Effector memory CD4-positive, alpha-beta T cell (primary cell): ENCODE results near the gene METTL9.
"Not testable (repeated sequence)": the region's sequence is repeated elsewhere in the genome, so short reads cannot be mapped to it uniquely, and the experiment has no call there.

Experiments used
- DNase-seq, 3 donors: peaks; one replicate each; pipeline ENCODE4 v3.0.0-alpha.2; 2020
- H3K27ac ChIP-seq: 2 replicates; pipeline ENCODE4 v1.7.0; 2013; ENCODE audit warnings: mild to moderate bottlenecking, low read length, moderate library complexity; ENCODE audit not compliant: insufficient read depth, poor library complexity, severe bottlenecking
- H3K27me3 ChIP-seq: replicated peaks from 2 replicates; pipeline ENCODE4 v1.7.0; 2013; ENCODE audit warnings: mild to moderate bottlenecking, low read length; ENCODE audit not compliant: insufficient read depth, control insufficient read depth, poor library complexity, severe bottlenecking
- H3K36me3 ChIP-seq: 2 replicates; pipeline ENCODE4 v1.7.0; 2013; ENCODE audit warnings: mild to moderate bottlenecking, low read length, moderate library complexity; ENCODE audit not compliant: control insufficient read depth, insufficient read depth
- H3K4me1 ChIP-seq: 2 replicates; pipeline ENCODE4 v1.7.0; 2013; ENCODE audit warnings: low read length, mild to moderate bottlenecking; ENCODE audit not compliant: control insufficient read depth, insufficient read depth, poor library complexity, severe bottlenecking
- H3K4me3 ChIP-seq: 2 replicates; pipeline ENCODE4 v1.7.0; 2013; ENCODE audit warnings: low read length, low read depth, mild to moderate bottlenecking; ENCODE audit not compliant: insufficient read depth, poor library complexity, severe bottlenecking
- H3K9me3 ChIP-seq: 2 replicates; pipeline ENCODE4 v1.7.0; 2013; ENCODE audit warnings: mild to moderate bottlenecking, low read length, moderate library complexity; ENCODE audit not compliant: control insufficient read depth

Gene METTL9

DNA sequence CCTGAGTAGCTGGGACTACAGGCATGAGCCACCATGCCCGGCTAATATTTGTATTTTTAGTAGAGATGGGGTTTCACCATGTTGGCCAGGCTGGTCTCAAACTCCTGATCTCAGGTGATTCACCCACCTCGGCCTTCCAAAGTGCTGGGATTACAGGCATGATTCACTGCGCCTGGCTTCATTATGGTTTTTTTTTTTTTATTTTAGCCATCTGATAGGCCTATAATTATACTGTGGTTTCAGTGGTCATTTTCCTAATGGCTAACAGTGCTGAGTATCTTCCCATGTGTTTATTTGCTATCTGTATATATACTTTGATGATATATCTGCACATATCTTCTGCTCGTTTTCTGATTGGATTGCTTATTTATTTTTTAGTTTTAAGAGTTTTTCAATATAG is 75.1 kb downstream of the METTL9 start:
- H3K9me3 ChIP-seq, H3K27me3 ChIP-seq, H3K27ac ChIP-seq, H3K4me1 ChIP-seq, H3K4me3 ChIP-seq, H3K36me3 ChIP-seq, DNase-seq: not testable (repeated sequence)

DNA sequence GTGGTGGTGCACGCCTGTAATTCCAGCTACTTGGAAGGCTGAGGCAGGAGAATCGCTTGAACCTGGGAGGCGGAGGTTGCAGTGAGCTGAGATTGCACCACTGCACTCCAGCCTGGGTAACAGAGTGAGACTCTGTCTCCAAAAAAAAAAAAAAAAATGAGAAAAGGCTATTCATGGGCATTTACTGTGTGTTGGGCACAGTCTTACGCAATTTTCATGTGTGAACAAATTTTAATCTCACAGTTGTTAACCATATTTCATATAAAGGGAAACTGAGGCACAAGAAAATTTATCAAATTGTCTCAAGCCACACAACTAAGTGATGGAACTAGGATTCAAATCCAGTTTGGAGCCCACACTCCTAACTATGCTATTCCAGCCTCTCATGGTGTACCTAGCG is 81.3 kb downstream of the METTL9 start:
- not testable (repeated sequence) for H3K27me3 ChIP-seq, H3K4me1 ChIP-seq, H3K27ac ChIP-seq, H3K9me3 ChIP-seq, DNase-seq, H3K36me3 ChIP-seq, H3K4me3 ChIP-seq

DNA sequence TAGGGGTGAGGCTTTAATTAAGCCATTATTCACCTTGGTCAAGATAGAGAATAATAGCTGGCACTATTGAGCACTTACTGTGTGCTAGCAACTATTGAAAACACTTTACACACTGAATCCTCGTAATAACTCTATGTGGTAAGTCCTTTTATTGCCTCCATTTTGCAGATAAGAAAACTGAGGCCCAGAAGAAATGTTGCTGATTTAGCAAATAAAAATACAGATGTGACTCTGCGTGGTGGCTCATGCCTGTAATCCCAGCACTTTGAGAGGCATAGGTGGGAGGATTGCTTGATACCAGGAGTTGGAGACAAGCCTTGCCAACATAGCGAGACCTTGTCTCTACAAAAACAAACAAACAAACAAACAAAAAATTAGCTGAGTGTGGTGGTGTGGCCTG is 83.8 kb downstream of the METTL9 start:
- no peak overlapping the region for H3K4me3 ChIP-seq
- no peaks in the 10 kb centered on the region for H3K9me3 ChIP-seq
- H3K27me3 ChIP-seq, result no peaks in the 10 kb centered on the region
- H3K27ac ChIP-seq, result no peak overlapping the region
- H3K36me3 ChIP-seq, result no peaks in the 10 kb centered on the region
- no peak for DNase-seq
- H3K4me1 ChIP-seq, result no peaks in the 10 kb centered on the region

DNA sequence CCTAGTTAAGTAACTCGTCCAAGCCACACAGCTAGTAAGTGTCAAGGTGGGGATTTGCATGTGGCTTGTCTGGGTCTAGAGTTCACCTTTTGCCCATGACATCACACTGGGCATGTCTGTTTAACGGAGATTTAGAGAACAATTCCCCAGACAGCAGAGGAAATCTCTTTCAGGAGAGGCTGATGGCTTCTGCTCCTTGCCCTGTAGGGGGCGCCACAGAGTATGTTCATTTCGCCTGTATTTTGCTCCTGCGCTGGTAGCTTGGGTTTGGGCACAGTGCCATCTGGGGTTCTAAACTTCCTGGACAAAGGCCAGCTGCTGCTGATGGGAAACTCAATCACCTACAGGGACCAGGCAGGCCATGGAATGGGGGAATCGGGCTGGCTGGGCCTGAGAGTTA is 84.8 kb downstream of the METTL9 start:
- no peaks in the 10 kb centered on the region for H3K36me3 ChIP-seq
- no peaks in the 10 kb centered on the region for H3K9me3 ChIP-seq
- H3K4me3 ChIP-seq, result no peak overlapping the region
- H3K27ac ChIP-seq, result no peak overlapping the region
- no peaks in the 10 kb centered on the region for H3K27me3 ChIP-seq
- DNase-seq, result peak in 1 of 3 donors; percentile 20
- H3K4me1 ChIP-seq, result no peaks in the 10 kb centered on the region

DNA sequence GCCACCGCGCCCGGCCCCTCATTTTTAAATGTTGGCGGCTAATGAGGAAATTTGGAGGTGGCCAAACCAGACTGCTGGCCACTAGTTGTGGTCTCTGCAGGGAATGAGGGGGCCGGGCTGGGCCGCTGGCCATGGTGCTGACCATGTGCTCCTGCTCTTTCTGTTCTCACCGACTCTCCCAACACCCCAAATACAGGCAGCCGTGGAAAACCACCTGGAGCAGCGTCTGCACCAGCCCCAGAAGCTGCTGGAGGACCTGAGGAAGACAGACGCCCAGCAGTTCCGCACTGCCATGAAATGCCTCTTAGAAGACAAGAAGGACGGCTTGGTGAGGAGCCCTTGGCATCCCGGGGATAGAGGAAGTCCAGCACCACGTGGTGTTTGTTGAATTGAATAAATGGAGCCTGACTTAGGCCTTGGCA is 85.7 kb downstream of the METTL9 start:
- Histone ChIP-seq H3K9me3 (no peaks in the 10 kb centered on the region), H3K4me1 (no peaks in the 10 kb centered on the region), H3K4me3 (no peak overlapping the region), H3K27me3 (no peaks in the 10 kb centered on the region), H3K27ac (no peak overlapping the region), H3K36me3 (no peaks in the 10 kb centered on the region)
- no peak for DNase-seq

DNA sequence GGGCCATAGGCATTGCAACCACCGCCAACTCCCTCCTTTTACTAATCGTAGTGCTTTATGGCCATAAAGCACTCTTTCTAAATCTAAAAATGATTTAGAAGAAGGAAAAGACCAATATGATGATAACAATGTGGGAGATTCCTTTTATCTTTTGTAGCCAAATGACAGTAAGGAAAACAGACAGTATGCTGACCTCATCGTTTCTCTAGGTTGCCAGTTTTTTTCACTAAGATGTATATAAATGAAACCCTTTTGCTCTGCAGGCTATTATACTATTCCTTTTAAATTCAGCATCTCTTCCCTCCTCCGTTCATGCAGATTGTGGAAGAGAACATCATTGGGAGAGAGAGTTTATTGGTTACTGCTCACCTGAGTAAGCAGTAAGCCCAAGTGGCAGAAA is 89.7 kb downstream of the METTL9 start:
- Histone ChIP-seq H3K27me3 (no peaks in the 10 kb centered on the region), H3K36me3 (no peaks in the 10 kb centered on the region), H3K4me1 (no peaks in the 10 kb centered on the region), H3K4me3 (no peak overlapping the region), H3K9me3 (no peaks in the 10 kb centered on the region), H3K27ac (no peak overlapping the region)
- DNase-seq, result no peak

DNA sequence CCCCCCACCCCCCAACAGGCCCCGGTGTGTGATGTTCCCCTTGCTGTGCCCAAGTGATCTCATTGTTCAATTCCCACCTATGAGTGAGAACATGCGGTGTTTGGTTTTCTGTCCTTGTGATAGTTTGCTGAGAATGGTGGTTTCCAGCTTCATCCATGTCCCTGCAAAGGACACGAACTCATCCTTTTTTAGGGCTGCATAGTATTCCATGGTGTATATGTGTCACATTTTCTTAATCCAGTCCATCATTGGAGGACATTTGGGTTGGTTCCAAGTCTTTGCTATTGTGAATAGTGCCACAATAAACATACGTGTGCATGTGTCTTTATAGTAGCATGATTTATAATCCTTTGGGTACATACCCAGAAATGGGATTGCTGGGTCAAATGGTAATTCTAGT is 91.6 kb downstream of the METTL9 start:
- H3K27me3 ChIP-seq, DNase-seq, H3K9me3 ChIP-seq, H3K36me3 ChIP-seq, H3K4me3 ChIP-seq, H3K27ac ChIP-seq, H3K4me1 ChIP-seq: not testable (repeated sequence)

DNA sequence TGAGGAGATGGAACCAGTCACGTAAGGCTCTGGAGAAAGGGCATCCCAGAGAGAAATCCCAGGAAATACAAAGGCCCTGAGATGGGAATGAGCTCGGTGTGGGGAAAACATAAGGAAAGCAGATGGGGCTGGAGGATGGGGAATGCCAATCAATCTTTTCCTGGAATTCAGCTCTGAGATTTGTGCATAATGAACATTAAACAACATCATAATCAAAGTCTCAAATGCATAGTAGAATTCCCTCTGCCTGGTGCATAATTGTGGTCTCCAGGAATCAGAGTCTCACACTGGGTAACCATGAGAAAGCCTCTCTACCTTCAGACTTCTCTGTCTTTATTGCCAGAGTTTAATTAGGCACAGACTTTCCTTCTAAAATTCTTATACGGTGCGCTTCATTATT is 95.2 kb downstream of the METTL9 start:
- Histone ChIP-seq H3K4me1 (no peaks in the 10 kb centered on the region), H3K27me3 (no peaks in the 10 kb centered on the region), H3K36me3 (no peaks in the 10 kb centered on the region), H3K9me3 (no peaks in the 10 kb centered on the region), H3K27ac (no peak overlapping the region), H3K4me3 (no peak overlapping the region)
- no peak for DNase-seq

DNA sequence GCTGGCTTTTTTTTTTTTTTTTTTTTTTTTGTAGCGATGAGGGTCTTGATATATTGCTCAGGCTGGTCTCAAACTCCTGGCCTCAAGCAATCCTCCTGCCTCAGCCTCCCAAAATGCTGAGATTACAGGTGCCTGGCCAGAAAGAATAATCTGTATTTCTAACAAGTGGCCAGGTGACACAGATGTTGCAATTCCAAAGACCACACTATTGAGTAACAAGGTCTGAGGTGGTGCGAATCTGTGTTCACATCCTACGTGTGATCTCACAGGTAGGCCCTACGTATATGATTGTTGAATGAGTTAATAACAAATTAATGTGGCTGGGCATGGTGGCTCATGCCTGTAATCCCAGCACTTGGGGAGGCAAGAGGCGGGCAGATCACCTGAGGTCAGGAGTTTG is 97.7 kb downstream of the METTL9 start:
- no peaks in the 10 kb centered on the region for H3K36me3 ChIP-seq
- H3K4me3 ChIP-seq, result no peak overlapping the region
- H3K27ac ChIP-seq, result no peak overlapping the region
- no peak for DNase-seq
- no peaks in the 10 kb centered on the region for H3K4me1 ChIP-seq
- H3K9me3 ChIP-seq, result no peaks in the 10 kb centered on the region
- no peaks in the 10 kb centered on the region for H3K27me3 ChIP-seq

DNA sequence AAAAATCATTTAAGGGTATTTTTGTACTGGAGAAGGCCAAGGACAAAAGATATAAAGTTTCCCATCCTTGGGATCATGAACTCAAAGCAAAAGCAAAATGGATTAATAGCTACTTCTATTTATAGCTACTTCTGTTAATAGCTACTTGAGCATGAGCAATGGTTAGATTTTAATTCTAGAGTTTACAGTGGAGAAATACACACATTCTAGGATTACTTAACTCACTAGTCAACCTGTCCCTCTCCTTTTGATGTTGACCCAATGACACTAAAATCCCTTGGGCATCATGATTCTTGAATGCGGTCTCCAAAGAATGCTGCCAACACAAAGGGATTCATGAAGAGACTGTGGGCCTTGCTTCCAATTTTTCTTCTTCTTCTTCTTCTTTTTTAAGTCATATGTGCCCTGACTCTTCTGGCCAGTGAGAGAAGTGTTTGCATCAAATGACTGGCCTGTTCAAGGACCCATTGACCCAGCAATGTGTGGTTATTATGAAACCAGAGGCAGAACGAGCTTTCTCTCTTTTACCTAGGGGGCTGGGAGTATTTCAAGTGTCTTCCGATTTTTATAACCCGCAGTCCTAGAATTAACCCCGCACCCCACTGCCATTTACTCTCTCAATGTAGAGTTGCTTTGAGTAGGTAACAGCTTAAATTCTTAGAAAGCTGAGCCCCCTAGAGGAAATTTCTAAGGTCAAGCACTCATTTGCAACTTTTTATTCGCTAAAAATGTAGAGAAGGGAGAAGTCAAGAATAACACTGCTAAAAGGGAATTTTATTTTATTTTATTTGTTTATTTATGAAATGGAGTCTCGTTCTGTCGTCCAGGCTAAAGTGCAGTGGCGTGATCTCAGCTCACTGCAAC is 99.0 kb downstream of the METTL9 start:
- Histone ChIP-seq H3K4me1 (no peaks in the 10 kb centered on the region), H3K9me3 (no peaks in the 10 kb centered on the region), H3K4me3 (no peak overlapping the region)

More for the DNA sequence above, 99.0 kb downstream of the METTL9 start:
- no peaks in the 10 kb centered on the region for H3K36me3 ChIP-seq
- H3K27ac ChIP-seq, result no peak overlapping the region
- no peak for DNase-seq
- no peaks in the 10 kb centered on the region for H3K27me3 ChIP-seq
